HepG2 (cell line): ENCODE results near the gene TXNIP. TPM values are rescaled to one million over a fixed set of nuclear protein-coding genes. Genes with fewer than 3 reads are reported as not detected.

Source experiments
- CBX2 ChIP-seq, 2 experiments: fragments of 200-600 bp in 1 of 2; sonication (generic); formaldehyde crosslinking in 1 of 2; IDR thresholded peaks; 2 replicates each; pipeline versions ENCODE4 v1.7.0 to v1.8.1; 2018 to 2022; ENCODE audit warnings: low read depth in 2 of 2, low read length in 1 of 2, mild to moderate bottlenecking in 1 of 2, missing genetic modification reagents in 1 of 2
- ISX ChIP-seq: sonication (generic); formaldehyde crosslinking; conservative IDR thresholded peaks from 2 replicates; pipeline ENCODE4 v1.5.0; 2020; ENCODE audit warnings: missing genetic modification reagents
- MXI1 ChIP-seq: IDR thresholded peaks from 3 replicates; pipeline ENCODE4 v1.6.1; 2012; ENCODE audit warnings: low read depth, low read length, inconsistent platforms, borderline replicate concordance
- RORA ChIP-seq: sonication (generic); formaldehyde crosslinking; IDR thresholded peaks from 2 replicates; pipeline ENCODE4 v1.5.0; 2020; ENCODE audit warnings: mild to moderate bottlenecking, missing genetic modification reagents, moderate library complexity
- SIX1 ChIP-seq: sonication (generic); formaldehyde crosslinking; IDR thresholded peaks from 2 replicates; pipeline ENCODE4 v1.4.0; 2020; ENCODE audit warnings: missing genetic modification reagents, borderline replicate concordance
- SP4 ChIP-seq: sonication (generic); formaldehyde crosslinking; IDR thresholded peaks from 2 replicates; pipeline ENCODE4 v1.8.1; 2023; ENCODE audit warnings: mild to moderate bottlenecking, missing genetic modification reagents
- STAT6 ChIP-seq: sonication (generic); formaldehyde crosslinking; IDR thresholded peaks from 2 replicates; pipeline ENCODE4 v1.4.0; 2020; ENCODE audit warnings: missing genetic modification reagents, mild to moderate bottlenecking, borderline replicate concordance
- WIZ ChIP-seq: sonication (generic); formaldehyde crosslinking; IDR thresholded peaks from 2 replicates; pipeline ENCODE4 v1.5.1; 2020; ENCODE audit warnings: mild to moderate bottlenecking, missing genetic modification reagents
- ZBTB4 ChIP-seq: sonication (generic); formaldehyde crosslinking; IDR thresholded peaks from 2 replicates; pipeline ENCODE4 v1.4.0; 2020; ENCODE audit warnings: missing genetic modification reagents, mild to moderate bottlenecking, borderline replicate concordance
- ZBTB42 ChIP-seq: sonication (generic); formaldehyde crosslinking; IDR thresholded peaks from 2 replicates; pipeline ENCODE4 v1.5.0; 2020; ENCODE audit warnings: mild to moderate bottlenecking, missing genetic modification reagents
- ZBTB43 ChIP-seq: sonication (generic); formaldehyde crosslinking; conservative IDR thresholded peaks from 2 replicates; pipeline ENCODE4 v1.4.0; 2020; ENCODE audit warnings: missing genetic modification reagents
- ZHX1 ChIP-seq: sonication (generic); formaldehyde crosslinking; IDR thresholded peaks from 2 replicates; pipeline ENCODE4 v1.8.1; 2022; ENCODE audit warnings: low read depth, mild to moderate bottlenecking, missing genetic modification reagents
- ZNF225 ChIP-seq: sonication (generic); formaldehyde crosslinking; IDR thresholded peaks from 2 replicates; pipeline ENCODE4 v1.4.0; 2020; ENCODE audit warnings: mild to moderate bottlenecking, missing genetic modification reagents
- ZNF780A ChIP-seq: sonication (generic); formaldehyde crosslinking; IDR thresholded peaks from 2 replicates; pipeline ENCODE4 v1.8.0; 2022; ENCODE audit warnings: mild to moderate bottlenecking, missing genetic modification reagents, moderate library complexity
- polyA plus RNA-seq, 8 experiments: library from polyadenylated mRNA; depleted of rRNA in 3 of 8; stranded (reverse) in 7 of 8; unstranded in 1 of 8; fragments of >200 nt; fragmentation: Illumina TruSeq in 4 of 8; extraction: Trizol in 4 of 8; gene quantifications; 2 replicates each; pipeline versions ENCODE4 v1.2.1 to v1.2.3, GENCODE V29; 2011 to 2016; ENCODE audit warnings: low read depth in 4 of 8, missing spikeins in 1 of 8, mixed read lengths in 1 of 8; ENCODE audit not compliant: insufficient read depth in 1 of 8
- total RNA-seq, 5 experiments: library from RNA; depleted of rRNA; stranded (reverse); fragments of >200 nt; fragmentation: Illumina TruSeq; extraction: Trizol; gene quantifications; 2 replicates each; pipeline ENCODE4 v1.2.3, GENCODE V29; 2016; ENCODE audit warnings: low read depth in 1 of 5

TXNIP gene
- total and polyA plus RNA-seq, 2 of the 13 experiments (the other 11 are each of a cell fraction or from before 2014, with no cell fraction given): 24.4 to 237 TPM

- no peak for TF ChIP-seq ZHX1
- TF ChIP-seq MXI1: no peak
- TF ChIP-seq WIZ (CRISPR knock-in tag): no peak
- TF ChIP-seq ISX: no peak
- TF ChIP-seq ZBTB4: no peak
- no peak for TF ChIP-seq ZNF780A
- no peak for TF ChIP-seq SP4
- no peak for TF ChIP-seq STAT6 (CRISPR knock-in tag)
- no peak for TF ChIP-seq RORA (CRISPR knock-in tag)
- no peak for TF ChIP-seq SIX1 (CRISPR knock-in tag)
- TF ChIP-seq ZBTB43: no peak
- no peak for TF ChIP-seq ZNF225 (CRISPR knock-in tag)
- no peak for TF ChIP-seq ZBTB42 (CRISPR knock-in tag)
- TF ChIP-seq CBX2 (IDR thresholded peaks at IDR 0.05; ENCODE audit: low read depth, low read length): no peak
- TF ChIP-seq CBX2 (CRISPR knock-in tag; IDR thresholded peaks at IDR 0.05; ENCODE audit: low read depth): no peak
These were observed 10.6 kb downstream of the TXNIP start (continued) for GRCh38 chr1:145985502-145986439.
